Dedifferentiated amniotic fluid mesenchymal stem cell (primary cell): ENCODE measurements around the gene CMTM1.
"Not testable (repeated sequence)": the region's sequence is repeated elsewhere in the genome, so short reads cannot be mapped to it uniquely, and the experiment has no call there.

Experiments used
- DNase-seq: peaks from one replicate; pipeline ENCODE4 v3.0.0-alpha.2; 2016; ENCODE audit errors: extremely low spot score

CMTM1 gene

GRCh38 chr16:66562409-66562808, 3.8 kb upstream of the CMTM1 start:
- no peak for DNase-seq

- DNase-seq, result no peak
Measured at GRCh38 chr16:66562986-66563385, 3.3 kb upstream of the CMTM1 start.

GRCh38 chr16:66563574-66564334, 2.5 kb upstream of the CMTM1 start:
- no peak for DNase-seq

GRCh38 chr16:66567270-66567669, 1.0 kb downstream of the CMTM1 start:
- DNase-seq, result not testable (repeated sequence)

GRCh38 chr16:66568355-66568754, 2.1 kb downstream of the CMTM1 start:
- DNase-seq, result no peak

GRCh38 chr16:66569131-66569530, 2.9 kb downstream of the CMTM1 start:
- DNase-seq, result peak; percentile 76

- peak; percentile 38 for DNase-seq
Measured at GRCh38 chr16:66569827-66570405, 3.7 kb downstream of the CMTM1 start.

- no peak for DNase-seq
Measured at GRCh38 chr16:66572356-66572755, 6.1 kb downstream of the CMTM1 start.

GRCh38 chr16:66574081-66574480, 7.8 kb downstream of the CMTM1 start:
- no peak for DNase-seq

- DNase-seq, result no peak
Measured at GRCh38 chr16:66574531-66574930, 8.3 kb downstream of the CMTM1 start.

GRCh38 chr16:66575060-66575459, 8.8 kb downstream of the CMTM1 start:
- no peak for DNase-seq

- DNase-seq, result no peak
Measured at GRCh38 chr16:66576296-66576695, 10.1 kb downstream of the CMTM1 start.

GRCh38 chr16:66578651-66579531, 12.7 kb downstream of the CMTM1 start, which contains the start of gene CMTM2:
CMTM2 (plus strand) TSS chr16:66579463; CDS start chr16:66579608, 145 bp downstream.
- DNase-seq, result no peak

- DNase-seq, result peak; percentile 89
Measured at GRCh38 chr16:66580605-66581209, 14.5 kb downstream of the CMTM1 start.

GRCh38 chr16:66581246-66581952, 15.2 kb downstream of the CMTM1 start:
- DNase-seq, result no peak

GRCh38 chr16:66585481-66586239, 19.4 kb downstream of the CMTM1 start:
- no peak for DNase-seq

GRCh38 chr16:66587881-66588600, 21.8 kb downstream of the CMTM1 start:
- DNase-seq, result no peak

- DNase-seq, result no peak
Measured at GRCh38 chr16:66588981-66589713, 22.9 kb downstream of the CMTM1 start.

GRCh38 chr16:66590322-66590721, 24.1 kb downstream of the CMTM1 start:
- DNase-seq, result no peak
